Testis (tissue), 2 donors: Measurements from ENCODE around the gene UTP20.

Experiments
- POLR2A ChIP-seq: fragments of 450-650 bp; IDR thresholded peaks from one replicate; pipeline ENCODE4 v1.6.1; 2017; ENCODE audit warnings: antibody characterized with exemption, mild to moderate bottlenecking, moderate library complexity
- TF ChIP-seq, protein P1 (sequence below), 3 experiments: fragments of 450-650 bp in 2 of 3; fragments of 200-600 bp in 1 of 3; sonication (generic) in 1 of 3; IDR thresholded peaks; one replicate each; pipeline ENCODE4 v1.5.1; 2016 to 2019; ENCODE audit warnings: antibody characterized with exemption in 3 of 3, mild to moderate bottlenecking in 2 of 3, moderate library complexity in 1 of 3

DNA sequence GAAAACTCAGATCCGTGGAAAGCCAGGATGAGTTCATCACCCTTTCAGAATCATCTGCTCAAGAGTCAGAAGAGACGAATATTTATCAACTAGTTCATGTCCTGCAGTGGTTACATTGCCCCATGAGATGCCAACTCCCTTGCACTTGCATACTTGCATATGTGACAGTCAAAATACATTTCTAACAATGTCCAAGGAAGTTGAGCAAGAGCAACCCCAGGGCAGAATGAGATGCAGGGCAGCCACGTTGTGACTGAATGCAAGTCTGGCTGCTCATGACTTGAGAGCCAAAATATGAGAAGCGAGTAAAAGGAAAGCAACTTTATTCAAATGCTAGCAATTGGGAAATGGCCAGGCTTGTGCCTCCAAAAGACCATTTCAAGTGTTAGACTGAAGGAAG is 23.6 kb upstream of the UTP20 start:
- TF ChIP-seq, protein P1, sequence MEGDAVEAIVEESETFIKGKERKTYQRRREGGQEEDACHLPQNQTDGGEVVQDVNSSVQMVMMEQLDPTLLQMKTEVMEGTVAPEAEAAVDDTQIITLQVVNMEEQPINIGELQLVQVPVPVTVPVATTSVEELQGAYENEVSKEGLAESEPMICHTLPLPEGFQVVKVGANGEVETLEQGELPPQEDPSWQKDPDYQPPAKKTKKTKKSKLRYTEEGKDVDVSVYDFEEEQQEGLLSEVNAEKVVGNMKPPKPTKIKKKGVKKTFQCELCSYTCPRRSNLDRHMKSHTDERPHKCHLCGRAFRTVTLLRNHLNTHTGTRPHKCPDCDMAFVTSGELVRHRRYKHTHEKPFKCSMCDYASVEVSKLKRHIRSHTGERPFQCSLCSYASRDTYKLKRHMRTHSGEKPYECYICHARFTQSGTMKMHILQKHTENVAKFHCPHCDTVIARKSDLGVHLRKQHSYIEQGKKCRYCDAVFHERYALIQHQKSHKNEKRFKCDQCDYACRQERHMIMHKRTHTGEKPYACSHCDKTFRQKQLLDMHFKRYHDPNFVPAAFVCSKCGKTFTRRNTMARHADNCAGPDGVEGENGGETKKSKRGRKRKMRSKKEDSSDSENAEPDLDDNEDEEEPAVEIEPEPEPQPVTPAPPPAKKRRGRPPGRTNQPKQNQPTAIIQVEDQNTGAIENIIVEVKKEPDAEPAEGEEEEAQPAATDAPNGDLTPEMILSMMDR (IDR thresholded peaks at IDR 0.05), result no peak
- no peak for TF ChIP-seq POLR2A
